ENCODE results near the gene LZTS2.

DNA sequence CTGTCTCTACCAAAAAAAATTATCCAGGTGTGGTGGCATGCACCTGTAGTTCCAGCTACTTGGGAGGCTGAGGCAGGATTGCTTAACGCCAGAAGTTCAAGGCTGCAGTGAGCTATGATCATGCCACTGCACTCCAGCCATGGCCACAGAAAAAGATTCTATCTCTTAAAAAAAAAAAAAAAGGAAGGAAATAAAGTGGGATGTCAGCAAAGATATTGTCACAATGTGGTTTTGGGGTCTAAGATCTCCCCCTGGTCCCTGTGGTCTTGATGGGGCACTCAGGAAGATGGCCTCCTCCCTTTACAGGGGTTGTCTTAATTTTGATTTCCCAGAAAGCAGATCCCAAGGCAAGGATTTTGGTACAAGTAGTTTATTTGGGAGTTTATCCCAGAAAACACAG, 54.7 kb downstream of the LZTS2 start:
- no peak for TF ChIP-seq ARNTL (CRISPR knock-in tag; IDR thresholded peaks at IDR 0.05; ENCODE audit: borderline replicate concordance, low read depth)
- no peak for TF ChIP-seq ZFP30 (CRISPR knock-in tag; IDR thresholded peaks at IDR 0.05)
- TF ChIP-seq, protein P1, sequence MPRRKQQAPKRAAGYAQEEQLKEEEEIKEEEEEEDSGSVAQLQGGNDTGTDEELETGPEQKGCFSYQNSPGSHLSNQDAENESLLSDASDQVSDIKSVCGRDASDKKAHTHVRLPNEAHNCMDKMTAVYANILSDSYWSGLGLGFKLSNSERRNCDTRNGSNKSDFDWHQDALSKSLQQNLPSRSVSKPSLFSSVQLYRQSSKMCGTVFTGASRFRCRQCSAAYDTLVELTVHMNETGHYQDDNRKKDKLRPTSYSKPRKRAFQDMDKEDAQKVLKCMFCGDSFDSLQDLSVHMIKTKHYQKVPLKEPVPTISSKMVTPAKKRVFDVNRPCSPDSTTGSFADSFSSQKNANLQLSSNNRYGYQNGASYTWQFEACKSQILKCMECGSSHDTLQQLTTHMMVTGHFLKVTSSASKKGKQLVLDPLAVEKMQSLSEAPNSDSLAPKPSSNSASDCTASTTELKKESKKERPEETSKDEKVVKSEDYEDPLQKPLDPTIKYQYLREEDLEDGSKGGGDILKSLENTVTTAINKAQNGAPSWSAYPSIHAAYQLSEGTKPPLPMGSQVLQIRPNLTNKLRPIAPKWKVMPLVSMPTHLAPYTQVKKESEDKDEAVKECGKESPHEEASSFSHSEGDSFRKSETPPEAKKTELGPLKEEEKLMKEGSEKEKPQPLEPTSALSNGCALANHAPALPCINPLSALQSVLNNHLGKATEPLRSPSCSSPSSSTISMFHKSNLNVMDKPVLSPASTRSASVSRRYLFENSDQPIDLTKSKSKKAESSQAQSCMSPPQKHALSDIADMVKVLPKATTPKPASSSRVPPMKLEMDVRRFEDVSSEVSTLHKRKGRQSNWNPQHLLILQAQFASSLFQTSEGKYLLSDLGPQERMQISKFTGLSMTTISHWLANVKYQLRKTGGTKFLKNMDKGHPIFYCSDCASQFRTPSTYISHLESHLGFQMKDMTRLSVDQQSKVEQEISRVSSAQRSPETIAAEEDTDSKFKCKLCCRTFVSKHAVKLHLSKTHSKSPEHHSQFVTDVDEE (CRISPR knock-in tag; IDR thresholded peaks at IDR 0.05) = no peak
- TF ChIP-seq, protein P2, sequence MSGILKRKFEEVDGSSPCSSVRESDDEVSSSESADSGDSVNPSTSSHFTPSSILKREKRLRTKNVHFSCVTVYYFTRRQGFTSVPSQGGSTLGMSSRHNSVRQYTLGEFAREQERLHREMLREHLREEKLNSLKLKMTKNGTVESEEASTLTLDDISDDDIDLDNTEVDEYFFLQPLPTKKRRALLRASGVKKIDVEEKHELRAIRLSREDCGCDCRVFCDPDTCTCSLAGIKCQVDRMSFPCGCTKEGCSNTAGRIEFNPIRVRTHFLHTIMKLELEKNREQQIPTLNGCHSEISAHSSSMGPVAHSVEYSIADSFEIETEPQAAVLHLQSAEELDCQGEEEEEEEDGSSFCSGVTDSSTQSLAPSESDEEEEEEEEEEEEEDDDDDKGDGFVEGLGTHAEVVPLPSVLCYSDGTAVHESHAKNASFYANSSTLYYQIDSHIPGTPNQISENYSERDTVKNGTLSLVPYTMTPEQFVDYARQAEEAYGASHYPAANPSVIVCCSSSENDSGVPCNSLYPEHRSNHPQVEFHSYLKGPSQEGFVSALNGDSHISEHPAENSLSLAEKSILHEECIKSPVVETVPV (CRISPR knock-in tag; IDR thresholded peaks at IDR 0.05) = no peak
- TF ChIP-seq CSDC2 (CRISPR knock-in tag; IDR thresholded peaks at IDR 0.05) = no peak
- TF ChIP-seq ZNF70 (CRISPR knock-in tag; IDR thresholded peaks at IDR 0.05) = no peak
- TF ChIP-seq, protein P3, sequence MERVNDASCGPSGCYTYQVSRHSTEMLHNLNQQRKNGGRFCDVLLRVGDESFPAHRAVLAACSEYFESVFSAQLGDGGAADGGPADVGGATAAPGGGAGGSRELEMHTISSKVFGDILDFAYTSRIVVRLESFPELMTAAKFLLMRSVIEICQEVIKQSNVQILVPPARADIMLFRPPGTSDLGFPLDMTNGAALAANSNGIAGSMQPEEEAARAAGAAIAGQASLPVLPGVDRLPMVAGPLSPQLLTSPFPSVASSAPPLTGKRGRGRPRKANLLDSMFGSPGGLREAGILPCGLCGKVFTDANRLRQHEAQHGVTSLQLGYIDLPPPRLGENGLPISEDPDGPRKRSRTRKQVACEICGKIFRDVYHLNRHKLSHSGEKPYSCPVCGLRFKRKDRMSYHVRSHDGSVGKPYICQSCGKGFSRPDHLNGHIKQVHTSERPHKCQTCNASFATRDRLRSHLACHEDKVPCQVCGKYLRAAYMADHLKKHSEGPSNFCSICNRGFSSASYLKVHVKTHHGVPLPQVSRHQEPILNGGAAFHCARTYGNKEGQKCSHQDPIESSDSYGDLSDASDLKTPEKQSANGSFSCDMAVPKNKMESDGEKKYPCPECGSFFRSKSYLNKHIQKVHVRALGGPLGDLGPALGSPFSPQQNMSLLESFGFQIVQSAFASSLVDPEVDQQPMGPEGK (CRISPR knock-in tag; IDR thresholded peaks at IDR 0.05; ENCODE audit: borderline replicate concordance) = no peak
- TF ChIP-seq, protein P4, sequence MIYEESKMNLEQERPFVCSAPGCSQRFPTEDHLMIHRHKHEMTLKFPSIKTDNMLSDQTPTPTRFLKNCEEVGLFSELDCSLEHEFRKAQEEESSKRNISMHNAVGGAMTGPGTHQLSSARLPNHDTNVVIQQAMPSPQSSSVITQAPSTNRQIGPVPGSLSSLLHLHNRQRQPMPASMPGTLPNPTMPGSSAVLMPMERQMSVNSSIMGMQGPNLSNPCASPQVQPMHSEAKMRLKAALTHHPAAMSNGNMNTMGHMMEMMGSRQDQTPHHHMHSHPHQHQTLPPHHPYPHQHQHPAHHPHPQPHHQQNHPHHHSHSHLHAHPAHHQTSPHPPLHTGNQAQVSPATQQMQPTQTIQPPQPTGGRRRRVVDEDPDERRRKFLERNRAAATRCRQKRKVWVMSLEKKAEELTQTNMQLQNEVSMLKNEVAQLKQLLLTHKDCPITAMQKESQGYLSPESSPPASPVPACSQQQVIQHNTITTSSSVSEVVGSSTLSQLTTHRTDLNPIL (CRISPR knock-in tag; IDR thresholded peaks at IDR 0.05; ENCODE audit: low read depth) = no peak
- TF ChIP-seq TCF4 (CRISPR knock-in tag; IDR thresholded peaks at IDR 0.05; ENCODE audit: borderline replicate concordance) = no peak

Data from SK-N-SH treated with all-trans-retinoic acid at 6 μM for 48 hours (cell line).